Pancreas (tissue), 10 donors: ENCODE results near the gene CAPZA1. TPM values are rescaled to one million over a fixed set of nuclear protein-coding genes. Genes with fewer than 3 reads are reported as not detected.

Experiments used
- ATAC-seq, 4 donors: fragments of 200-7000 bp; cut with Tn5 transposase; one replicate each; pipeline versions ENCODE4 v1.8.0 to v1.9.1; 2020; ENCODE audit warnings: mild to moderate bottlenecking in 4 of 4, moderate library complexity in 4 of 4
- DNase-seq, 6 donors: peaks; one replicate each; pipeline ENCODE4 v3.0.0-alpha.2; 2020
- FAIRE-seq: peaks from 2 replicates; lab custom pipeline; 2012; peaks lifted over from hg19 to GRCh38; lab: Jason Lieb, UNC
- H3K27ac ChIP-seq, 4 donors: fragments of 200-600 bp; sonication (generic); 1 replicate in 3 of 4; 2 replicates in 1 of 4; pipeline versions ENCODE4 v1.5.0 to v1.8.0; 2020
- H3K27me3 ChIP-seq, 4 donors: fragments of 200-600 bp; one replicate each; pipeline ENCODE4 v1.8.0; 2021
- H3K36me3 ChIP-seq, 3 donors: fragments of 200-600 bp; sonication (generic) in 1 of 3; one replicate each; pipeline versions ENCODE4 v1.5.0 to v1.8.0; 2020 to 2021
- H3K4me1 ChIP-seq, 3 donors: fragments of 200-600 bp; one replicate each; pipeline ENCODE4 v1.8.0; 2021
- H3K4me3 ChIP-seq, 4 donors: fragments of 200-600 bp; sonication (generic) in 2 of 4; one replicate each; pipeline versions ENCODE4 v1.5.0 to v1.8.0; 2020 to 2021
- H3K9me3 ChIP-seq, 4 donors: fragments of 200-600 bp; one replicate each; pipeline ENCODE4 v1.8.0; 2021
- WGBS, 2 donors: extraction: QIAGEN DNeasy Blood & Tissue Kit; methylation state at CpG; one replicate each; pipeline ENCODE4 v1.1.7; 2013; 5-methylcytosine and 5-hydroxymethylcytosine counted together
- intact Hi-C, 3 donors: fragments of 100-400 bp; cut with DNase I; formaldehyde crosslinking; loops; one replicate each; pipeline versions ENCODE4 v1.11.1 to v1.14.2; 2022
- polyA plus RNA-seq, 2 donors: library from polyadenylated mRNA; stranded (reverse); fragments of 200-250 nt; gene quantifications; one replicate each; pipeline ENCODE4 v1.2.3, GENCODE V29; 2013
- total RNA-seq, 6 donors: library from RNA; stranded (reverse); fragmentation: NEBNext Ultra II Directional in 4 of 6; extraction: Animal tissue kit (Norgen Biotek cat#: 25700) in 4 of 6; gene quantifications; one replicate each; pipeline versions ENCODE4 v1.2.1 to v1.2.4, GENCODE V29; 2021 to 2023
- TF ChIP-seq, protein P1 (sequence below), 4 donors: fragments of 200-600 bp; sonication (generic) in 3 of 4; IDR thresholded peaks; one replicate each; pipeline versions ENCODE4 v1.5.0 to v1.8.0; 2021; ENCODE audit warnings: antibody characterized with exemption in 4 of 4
- donor health status: healthy with polysubstance abuse.
- donor health status: DM: no; HTN: no; CAD: no; lungs with moderate emphysema.
- donor health status: DM: no; HTN: no; CAD: no.
- donor health status: control.
- donor health status: control.
- donor health status: Bipolar disorder and iron deficiency.
- donor health status: DM: yes; HTN: yes; CAD: no.
- donor health status: DM: no; HTN: no; CAD: no.
- donor health status: DM: no; HTN: no; CAD: no.
- donor health status: DM: yes; HTN: yes; CAD: no.

The CAPZA1 gene
- total and polyA plus RNA-seq, 8 donors, result 27.2 to 60.5 (median 31.6) TPM

DNA sequence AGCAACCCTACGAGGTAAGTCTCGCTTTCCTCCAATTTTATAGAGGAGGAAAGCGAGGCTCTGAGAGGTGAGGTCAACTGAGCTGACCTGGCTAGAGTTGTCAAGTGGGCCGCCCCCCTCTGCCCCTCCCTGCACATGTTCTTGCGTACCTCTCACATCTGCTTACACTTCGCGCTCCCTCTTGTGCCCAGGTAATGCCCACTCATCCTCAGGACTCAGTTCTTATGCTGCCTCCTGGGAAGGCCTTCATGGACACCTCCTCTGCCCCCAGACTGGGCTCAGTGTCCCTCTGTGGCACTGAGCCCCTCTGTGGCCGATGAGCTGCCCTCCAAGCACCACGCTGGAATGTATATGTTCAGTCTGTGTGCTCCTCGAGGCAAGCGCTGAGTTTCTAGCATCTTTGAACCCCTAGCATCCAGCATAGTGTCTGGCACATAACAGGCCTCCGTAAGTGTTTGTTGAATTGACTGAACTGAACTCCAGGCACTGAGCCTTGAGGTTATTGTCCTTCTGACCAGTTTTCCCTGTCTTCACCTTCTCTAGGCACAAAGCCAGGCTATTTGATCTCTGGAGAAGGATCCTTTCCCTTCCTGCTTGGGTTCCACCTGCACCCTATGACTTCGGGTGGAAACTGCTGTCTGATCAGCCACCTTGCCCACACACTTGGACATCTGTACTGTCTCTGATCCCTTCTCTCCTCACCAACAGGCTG is 68.3 kb downstream of the CAPZA1 start:
- no peaks in the 10 kb centered on the region for H3K9me3 ChIP-seq
- DNase-seq, result no peak
- ATAC-seq, result no peak
- intact Hi-C loops, result no loop called here
- H3K4me1 ChIP-seq, result no peaks in the 10 kb centered on the region
- no peak overlapping the region for H3K27ac ChIP-seq
- no peaks in the 10 kb centered on the region for H3K27me3 ChIP-seq
- no peak for FAIRE-seq
- TF ChIP-seq, protein P1, sequence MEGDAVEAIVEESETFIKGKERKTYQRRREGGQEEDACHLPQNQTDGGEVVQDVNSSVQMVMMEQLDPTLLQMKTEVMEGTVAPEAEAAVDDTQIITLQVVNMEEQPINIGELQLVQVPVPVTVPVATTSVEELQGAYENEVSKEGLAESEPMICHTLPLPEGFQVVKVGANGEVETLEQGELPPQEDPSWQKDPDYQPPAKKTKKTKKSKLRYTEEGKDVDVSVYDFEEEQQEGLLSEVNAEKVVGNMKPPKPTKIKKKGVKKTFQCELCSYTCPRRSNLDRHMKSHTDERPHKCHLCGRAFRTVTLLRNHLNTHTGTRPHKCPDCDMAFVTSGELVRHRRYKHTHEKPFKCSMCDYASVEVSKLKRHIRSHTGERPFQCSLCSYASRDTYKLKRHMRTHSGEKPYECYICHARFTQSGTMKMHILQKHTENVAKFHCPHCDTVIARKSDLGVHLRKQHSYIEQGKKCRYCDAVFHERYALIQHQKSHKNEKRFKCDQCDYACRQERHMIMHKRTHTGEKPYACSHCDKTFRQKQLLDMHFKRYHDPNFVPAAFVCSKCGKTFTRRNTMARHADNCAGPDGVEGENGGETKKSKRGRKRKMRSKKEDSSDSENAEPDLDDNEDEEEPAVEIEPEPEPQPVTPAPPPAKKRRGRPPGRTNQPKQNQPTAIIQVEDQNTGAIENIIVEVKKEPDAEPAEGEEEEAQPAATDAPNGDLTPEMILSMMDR (IDR thresholded peaks at IDR 0.05), result no peak
- no peak overlapping the region for H3K4me3 ChIP-seq
- H3K36me3 ChIP-seq, result peaks cover 3 to 17% (median 4%) of the 10 kb centered on the region in 3 donors
- 87 to 91% methylated on average over 13 of the region's 13 CpGs for WGBS, 2 donors

GRCh38 chr1:112688781-112689193 is 69.2 kb downstream of the CAPZA1 start:
- WGBS, 2 donors, result 90 to 91% methylated on average over 13 of the region's 13 CpGs
- H3K27ac ChIP-seq, result no peak overlapping the region

DNA sequence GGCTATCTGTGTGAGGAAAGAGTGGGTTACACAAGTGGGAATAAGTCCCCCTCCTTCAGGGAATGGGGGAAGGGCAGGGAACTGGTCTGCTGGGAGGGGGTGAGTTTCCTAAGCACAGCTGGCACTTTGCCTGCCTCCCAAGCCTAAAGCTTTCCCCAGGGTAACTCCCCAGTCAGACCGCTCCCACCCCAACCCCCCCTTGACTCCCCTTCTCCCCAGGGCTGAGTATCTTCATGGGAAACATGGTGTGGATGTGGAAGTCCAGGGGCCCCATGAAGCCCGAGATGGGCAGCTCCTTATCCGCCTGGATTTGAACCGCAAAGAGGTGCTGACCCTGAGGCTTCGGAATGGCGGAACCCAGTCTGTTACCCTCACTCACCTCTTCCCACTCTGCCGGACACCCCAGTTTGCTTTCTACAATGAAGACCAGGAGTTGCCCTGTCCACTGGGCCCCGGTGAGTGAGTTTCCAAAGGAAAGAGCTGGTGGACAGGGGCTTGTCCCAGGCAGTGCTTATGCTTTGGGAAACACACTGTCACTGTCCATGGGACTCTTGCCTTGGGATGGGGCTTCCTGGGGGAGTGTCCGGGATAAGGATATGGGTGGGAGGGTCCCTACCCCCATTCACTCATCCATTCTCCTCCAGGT is 69.7 kb downstream of the CAPZA1 start:
- ATAC-seq, result no peak
- H3K36me3 ChIP-seq, result peaks cover 3 to 23% (median 9%) of the 10 kb centered on the region in 3 donors
- intact Hi-C loops, result no loop called here

More at GRCh38 chr1:112688781-112689193, 69.2 kb downstream of the CAPZA1 start:
- intact Hi-C loops, result no loop called here
- DNase-seq (no peak), ATAC-seq (peak in 1 of 4 donors; percentile 22), FAIRE-seq (no peak)
- TF ChIP-seq, protein P1 (IDR thresholded peaks at IDR 0.05), result no peak
- Histone ChIP-seq H3K4me1 (no peaks in the 10 kb centered on the region), H3K27me3 (no peaks in the 10 kb centered on the region), H3K4me3 (no peak overlapping the region), H3K36me3 (peaks cover 3 to 19% (median 6%) of the 10 kb centered on the region in 3 donors), H3K9me3 (no peaks in the 10 kb centered on the region)

DNA sequence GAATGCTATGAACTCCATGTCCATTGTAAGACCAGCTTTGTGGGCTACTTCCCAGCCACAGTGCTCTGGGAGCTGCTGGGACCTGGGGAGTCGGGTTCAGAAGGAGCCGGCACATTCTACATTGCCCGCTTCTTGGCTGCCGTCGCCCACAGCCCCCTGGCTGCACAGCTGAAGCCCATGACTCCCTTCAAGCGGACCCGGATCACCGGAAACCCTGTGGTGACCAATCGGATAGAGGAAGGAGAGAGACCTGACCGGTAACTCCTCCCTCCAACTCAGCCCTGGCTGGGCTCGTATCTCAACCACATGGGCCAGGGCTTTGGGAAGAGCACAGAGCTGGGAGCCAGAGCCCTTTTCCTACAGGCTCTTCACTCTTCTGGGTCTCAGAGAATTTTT is 70.2 kb downstream of the CAPZA1 start:
- FAIRE-seq (no peak), DNase-seq (peak in 1 of 6 donors; percentile 50), ATAC-seq (no peak)
- TF ChIP-seq, protein P1 (IDR thresholded peaks at IDR 0.05), result no peak
- Histone ChIP-seq H3K9me3 (no peaks in the 10 kb centered on the region), H3K27me3 (no peaks in the 10 kb centered on the region), H3K4me1 (no peaks in the 10 kb centered on the region), H3K27ac (no peak overlapping the region), H3K4me3 (no peak overlapping the region), H3K36me3 (peaks cover 3 to 29% (median 9%) of the 10 kb centered on the region in 3 donors)
- intact Hi-C loops, result no loop called here
- 93 to 96% methylated on average over 11 of the region's 11 CpGs for WGBS, 2 donors

More for the DNA sequence above, 69.7 kb downstream of the CAPZA1 start:
- DNase-seq (no peak), FAIRE-seq (no peak)
- Histone ChIP-seq H3K27me3 (no peaks in the 10 kb centered on the region), H3K9me3 (no peaks in the 10 kb centered on the region), H3K4me1 (no peaks in the 10 kb centered on the region), H3K4me3 (no peak overlapping the region), H3K27ac (no peak overlapping the region)
- WGBS, 2 donors, result 94 to 95% methylated on average over 9 of the region's 9 CpGs
- TF ChIP-seq, protein P1 (IDR thresholded peaks at IDR 0.05), result no peak
